ENCODE measurements around the gene SPTAN1. TPM values are rescaled to one million over a fixed set of nuclear protein-coding genes. Genes with fewer than 3 reads are reported as not detected.
A peak's percentile ranks its signal among the peaks of the same experiment; 100 is the strongest.
"Not testable (repeated sequence)": the region's sequence is repeated elsewhere in the genome, so short reads cannot be mapped to it uniquely, and the experiment has no call there.

Gene SPTAN1
- polyA plus RNA-seq, 6 donors from 2014 or later, result 2.3 to 72.4 (median 31.4) TPM

- H3K4me3 Mint-ChIP-seq, result peak overlapping the region in 3 of 8 donors; percentile 47 to 67 (median 51)
- no peaks in the 10 kb centered on the region for H3K9me3 Mint-ChIP-seq
- H3K36me3 Mint-ChIP-seq, result no peaks in the 10 kb centered on the region
- DNase-seq, result no peak
- no peak for ATAC-seq (ENCODE audit: low read depth in 2 of 2)
- H3K4me1 Mint-ChIP-seq, result peaks cover 9 to 21% (median 18%) of the 10 kb centered on the region in 3 donors
- no peak overlapping the region for H3K27ac Mint-ChIP-seq
- no peaks in the 10 kb centered on the region for H3K27me3 Mint-ChIP-seq
Observed at GRCh38 chr9:128651798-128652197, 99.4 kb downstream of the SPTAN1 start.

GRCh38 chr9:128653908-128654307 is 101.5 kb downstream of the SPTAN1 start:
- Mint-ChIP-seq H3K36me3 (no peaks in the 10 kb centered on the region), H3K4me3 (peak overlapping the region in 4 of 8 donors; percentile 59 to 93 (median 68)), H3K27me3 (no peaks in the 10 kb centered on the region), H3K27ac (peak overlapping the region in 3 of 6 donors; percentile 15 to 61 (median 57)), H3K9me3 (no peaks in the 10 kb centered on the region), H3K4me1 (peaks cover 7 to 22% (median 16%) of the 10 kb centered on the region in 3 donors)
- DNase-seq (no peak), ATAC-seq (ENCODE audit: low read depth in 2 of 2) (no peak)

GRCh38 chr9:128654481-128654880 is 102.1 kb downstream of the SPTAN1 start:
- Mint-ChIP-seq H3K27me3 (no peaks in the 10 kb centered on the region), H3K4me1 (peaks cover 7 to 22% (median 16%) of the 10 kb centered on the region in 3 donors), H3K9me3 (no peaks in the 10 kb centered on the region), H3K4me3 (peak overlapping the region in 6 of 8 donors; percentile 59 to 93 (median 68)), H3K27ac (peak overlapping the region in 5 of 6 donors; percentile 15 to 87 (median 61)), H3K36me3 (no peaks in the 10 kb centered on the region)
- no peak for DNase-seq
- no peak for ATAC-seq (ENCODE audit: low read depth in 2 of 2)

- H3K27ac Mint-ChIP-seq, result peak within 1 kb of the TSS; percentile 76 to 97 (median 94)
- DNase-seq, result peak; percentile 65
- H3K4me1 Mint-ChIP-seq, result peaks cover 7 to 22% (median 8%) of the 10 kb centered on the region in 3 donors
- peak within 1 kb of the TSS; percentile 83 to 97 (median 91) for H3K4me3 Mint-ChIP-seq
- no peaks in the 10 kb centered on the region for H3K27me3 Mint-ChIP-seq
- ATAC-seq (ENCODE audit: low read depth in 2 of 2), result peak; percentile 68 to 76
- no peaks in the 10 kb centered on the region for H3K36me3 Mint-ChIP-seq
- H3K9me3 Mint-ChIP-seq, result no peaks in the 10 kb centered on the region
Observed at GRCh38 chr9:128656416-128657343, 104.3 kb downstream of the SPTAN1 start, which contains the start of gene DYNC2I2. Gene DYNC2I2 (minus strand): TSS chr9:128656847. CDS start chr9:128656726, 121 bp downstream.

- H3K36me3 Mint-ChIP-seq, result no peaks in the 10 kb centered on the region
- H3K27ac Mint-ChIP-seq, result peak overlapping the region; percentile 76 to 97 (median 94)
- peaks cover 7 to 22% (median 8%) of the 10 kb centered on the region in 3 donors for H3K4me1 Mint-ChIP-seq
- no peaks in the 10 kb centered on the region for H3K9me3 Mint-ChIP-seq
- DNase-seq, result no peak
- ATAC-seq (ENCODE audit: low read depth in 2 of 2), result no peak
- peak overlapping the region; percentile 83 to 97 (median 91) for H3K4me3 Mint-ChIP-seq
- no peaks in the 10 kb centered on the region for H3K27me3 Mint-ChIP-seq
Observed at GRCh38 chr9:128657344-128657704, 104.9 kb downstream of the SPTAN1 start.

GRCh38 chr9:128657796-128658195 is 105.4 kb downstream of the SPTAN1 start:
- no peak for DNase-seq
- Mint-ChIP-seq H3K27ac (no peak overlapping the region), H3K36me3 (no peaks in the 10 kb centered on the region), H3K9me3 (no peaks in the 10 kb centered on the region), H3K27me3 (no peaks in the 10 kb centered on the region), H3K4me3 (peak overlapping the region in 6 of 8 donors; percentile 8 to 95 (median 90)), H3K4me1 (peaks cover 7 to 24% (median 8%) of the 10 kb centered on the region in 3 donors)
- no peak for ATAC-seq (ENCODE audit: low read depth in 2 of 2)

- H3K27me3 Mint-ChIP-seq; H3K36me3 Mint-ChIP-seq; DNase-seq; H3K9me3 Mint-ChIP-seq; ATAC-seq (ENCODE audit: low read depth in 2 of 2); H3K27ac Mint-ChIP-seq; H3K4me3 Mint-ChIP-seq: not testable (repeated sequence)
- H3K4me1 Mint-ChIP-seq, result peaks cover 0 to 17% (median 5%) of the 10 kb centered on the region in 3 donors
Observed at GRCh38 chr9:128666481-128666941, 114.1 kb downstream of the SPTAN1 start.

GRCh38 chr9:128669786-128670185 is 117.4 kb downstream of the SPTAN1 start:
- H3K4me1 Mint-ChIP-seq, result peaks cover 0 to 12% (median 5%) of the 10 kb centered on the region in 3 donors
- no peak overlapping the region for H3K4me3 Mint-ChIP-seq
- H3K27me3 Mint-ChIP-seq, result no peaks in the 10 kb centered on the region
- H3K27ac Mint-ChIP-seq, result peak overlapping the region in 2 of 6 donors; percentile 15 to 72
- ATAC-seq (ENCODE audit: low read depth in 2 of 2), result no peak
- DNase-seq, result no peak
- no peaks in the 10 kb centered on the region for H3K36me3 Mint-ChIP-seq
- H3K9me3 Mint-ChIP-seq, result no peaks in the 10 kb centered on the region

GRCh38 chr9:128675382-128675781 is 123.0 kb downstream of the SPTAN1 start:
- no peak for ATAC-seq (ENCODE audit: low read depth in 2 of 2)

GRCh38 chr9:128677794-128678193 is 125.4 kb downstream of the SPTAN1 start:
- no peak for DNase-seq
- no peaks in the 10 kb centered on the region for H3K27me3 Mint-ChIP-seq
- peaks cover 0 to 25% (median 5%) of the 10 kb centered on the region in 3 donors for H3K4me1 Mint-ChIP-seq
- H3K4me3 Mint-ChIP-seq, result no peak overlapping the region
- ATAC-seq (ENCODE audit: low read depth in 2 of 2), result no peak
- H3K27ac Mint-ChIP-seq, result peak overlapping the region in 1 of 6 donors; percentile 87
- peaks cover 0 to 4% of the 10 kb centered on the region in 2 donors for H3K36me3 Mint-ChIP-seq
- H3K9me3 Mint-ChIP-seq, result no peaks in the 10 kb centered on the region

More at GRCh38 chr9:128675382-128675781, 123.0 kb downstream of the SPTAN1 start:
- Mint-ChIP-seq H3K9me3 (no peaks in the 10 kb centered on the region), H3K27me3 (no peaks in the 10 kb centered on the region), H3K4me1 (peaks cover 0 to 13% (median 3%) of the 10 kb centered on the region in 3 donors), H3K27ac (peak overlapping the region in 1 of 6 donors; percentile 65), H3K36me3 (no peaks in the 10 kb centered on the region), H3K4me3 (no peak overlapping the region)
- DNase-seq, result no peak

Other genes starting within 250 kb of the SPTAN1 start
- 10 to 100 TPM; 12.7 to 23.4 (median 22.1) TPM for gene TRUB2, start 230.1 kb upstream of the SPTAN1 start, polyA plus RNA-seq (ENCODE audit: low read depth in 6 of 6)
- 10 to 100 TPM; 25.5 to 37.5 (median 31.3) TPM for gene COQ4, start 229.7 kb upstream of the SPTAN1 start, polyA plus RNA-seq (ENCODE audit: low read depth in 6 of 6)
- gene SLC27A4, start 212.1 kb upstream of the SPTAN1 start, polyA plus RNA-seq (ENCODE audit: low read depth in 6 of 6), result 1 to 10 TPM in 5 of 6 donors, not detected in 1; 2.3 to 6.8 (median 3.6) TPM
- 10 to 100 TPM; 36.9 to 44.3 (median 42.0) TPM for gene URM1, start 181.2 kb upstream of the SPTAN1 start, polyA plus RNA-seq (ENCODE audit: low read depth in 6 of 6)
- under 1 TPM in 5 of 6 donors, not detected in 1; 0.31 to 0.71 (median 0.37) TPM for gene CERCAM, start 131.7 kb upstream of the SPTAN1 start, polyA plus RNA-seq (ENCODE audit: low read depth in 6 of 6)
- gene ODF2, start 96.6 kb upstream of the SPTAN1 start, polyA plus RNA-seq (ENCODE audit: low read depth in 6 of 6), result 10 to 100 TPM; 11.2 to 29.9 (median 18.4) TPM
- 10 to 100 TPM; 18.8 to 34.3 (median 28.5) TPM for gene GLE1, start 47.9 kb upstream of the SPTAN1 start, polyA plus RNA-seq (ENCODE audit: low read depth in 6 of 6)
- gene DYNC2I2, start 104.3 kb downstream of the SPTAN1 start, polyA plus RNA-seq (ENCODE audit: low read depth in 6 of 6), result 10 to 100 TPM; 36.8 to 76.4 (median 49.7) TPM
- gene SET, start 136.6 kb downstream of the SPTAN1 start, polyA plus RNA-seq (ENCODE audit: low read depth in 6 of 6), result 100 to 1,000 TPM; 186 to 306 (median 222) TPM
- gene PKN3, start 149.9 kb downstream of the SPTAN1 start, polyA plus RNA-seq (ENCODE audit: low read depth in 6 of 6), result under 1 TPM in 5 of 6 donors, not detected in 1; 0.12 to 0.92 (median 0.50) TPM
- 10 to 100 TPM; 17.9 to 47.6 (median 43.2) TPM for gene ZDHHC12, start 171.5 kb downstream of the SPTAN1 start, polyA plus RNA-seq (ENCODE audit: low read depth in 6 of 6)
- 10 to 100 TPM; 30.9 to 43.1 (median 33.0) TPM for gene ZER1, start 219.3 kb downstream of the SPTAN1 start, polyA plus RNA-seq (ENCODE audit: low read depth in 6 of 6)
- 10 to 100 TPM; 23.8 to 39.7 (median 25.6) TPM for gene TBC1D13, start 234.7 kb downstream of the SPTAN1 start, polyA plus RNA-seq (ENCODE audit: low read depth in 6 of 6)

Data from naive B cell (primary cell).